Left forelimb (tissue), 1 donor: Measurements from ENCODE around the gene TENM3.
"Not testable (repeated sequence)": the region's sequence is repeated elsewhere in the genome, so short reads cannot be mapped to it uniquely, and the experiment has no call there.

Experiments
- DNase-seq: peaks from one replicate; pipeline ENCODE4 v3.0.0-alpha.2; 2018; ENCODE audit warnings: low spot score

Gene TENM3

DNA sequence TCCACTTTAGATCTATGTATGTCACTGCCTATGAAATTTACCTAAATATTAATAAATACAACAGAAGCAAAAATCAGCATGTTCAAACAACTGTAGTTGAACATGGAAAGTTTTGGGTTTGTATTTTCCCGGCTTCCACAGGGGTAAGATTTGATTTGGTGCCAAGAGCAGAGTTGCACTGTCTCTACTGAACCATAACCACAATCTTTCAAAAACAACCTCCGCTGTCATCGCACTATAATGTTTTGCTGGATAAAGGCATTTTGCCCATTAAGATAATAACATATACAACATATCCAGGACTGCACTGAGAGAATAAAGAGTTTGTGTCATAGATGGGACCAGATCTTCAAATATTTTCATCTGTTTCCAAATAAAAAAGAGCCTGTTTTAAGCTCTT, 94.9 kb downstream of the TENM3 start:
- DNase-seq = no peak

DNA sequence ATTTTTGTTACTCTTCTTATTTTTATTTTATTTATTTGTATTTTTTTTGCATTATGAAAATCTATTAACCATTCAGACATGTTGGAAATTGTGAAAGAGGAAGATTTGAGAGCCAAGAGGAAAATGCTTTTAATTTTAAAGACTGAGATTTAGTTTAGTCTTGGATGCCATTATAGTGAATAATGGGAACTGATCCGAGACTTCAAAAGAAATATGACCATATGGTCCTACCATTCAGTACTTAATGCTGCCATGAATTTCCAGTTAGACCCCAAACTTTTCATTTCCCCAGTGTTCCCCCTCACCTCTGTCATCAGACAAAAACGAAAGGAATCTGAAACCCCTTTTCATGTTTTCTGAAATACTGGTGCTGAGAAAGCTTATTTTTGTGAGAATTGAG, 95.5 kb downstream of the TENM3 start:
- DNase-seq = no peak

DNA sequence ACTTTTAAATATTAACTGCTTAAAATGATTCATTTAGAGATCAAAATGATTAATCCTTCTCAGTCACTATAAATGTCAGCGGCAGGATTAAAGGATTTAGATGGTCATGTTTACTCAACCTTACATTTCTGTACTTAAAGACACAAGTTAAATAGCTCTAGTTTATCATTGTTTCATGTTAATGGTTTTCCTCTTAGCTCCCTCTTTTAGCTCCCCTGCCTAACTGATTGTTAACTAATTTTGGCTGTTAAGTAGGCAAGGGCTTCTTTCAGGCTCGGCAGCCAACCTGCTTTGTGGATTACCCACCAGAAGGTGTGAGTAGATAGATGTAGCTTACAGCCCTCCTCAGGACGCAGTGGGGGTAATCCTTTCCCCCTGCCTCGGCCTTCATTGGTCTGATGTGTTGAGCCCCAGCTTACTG, 96.0 kb downstream of the TENM3 start:
- no peak for DNase-seq

DNA sequence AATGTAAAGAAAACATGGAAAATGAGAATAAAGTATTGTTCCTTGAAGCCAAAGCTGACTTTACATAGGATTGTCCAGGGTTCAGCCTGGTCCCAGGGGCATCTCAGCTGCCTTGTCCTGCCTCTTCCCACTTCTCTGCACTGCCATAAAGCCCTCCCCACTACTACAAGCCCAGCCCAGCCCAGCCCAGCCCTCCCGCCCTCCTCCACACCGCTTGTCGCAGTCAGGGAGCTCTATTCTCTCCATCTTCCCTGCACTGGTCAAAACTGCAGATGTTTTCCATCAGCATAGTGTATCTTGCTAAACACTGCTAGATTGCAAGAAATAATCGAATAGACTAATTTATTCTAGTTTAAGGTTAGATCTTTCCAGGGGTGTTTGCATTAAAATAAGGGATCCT, 100.3 kb downstream of the TENM3 start:
- no peak for DNase-seq

- no peak for DNase-seq
These were observed 101.8 kb downstream of the TENM3 start for GRCh38 chr4:182344968-182345367.

DNA sequence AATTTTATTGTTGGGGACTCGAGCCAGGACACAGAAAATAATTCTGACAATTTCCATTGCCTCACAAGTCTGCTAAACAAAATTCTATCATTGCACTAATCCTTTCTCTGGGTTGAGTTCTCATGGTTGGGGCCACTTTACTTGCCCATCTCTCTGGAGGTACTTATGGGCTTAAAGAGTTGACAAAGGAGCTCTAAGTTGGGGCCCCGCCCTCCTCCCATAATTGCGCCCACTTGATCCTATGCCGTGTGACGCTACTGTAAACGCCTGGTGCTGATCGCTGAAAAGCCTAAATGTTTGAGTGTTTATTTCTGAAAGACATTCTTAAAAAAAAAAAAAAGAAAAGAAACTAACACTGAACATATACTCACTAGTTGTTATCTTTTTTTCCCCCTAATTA, 103.0 kb downstream of the TENM3 start:
- DNase-seq = no peak

- DNase-seq = no peak
These were observed 103.6 kb downstream of the TENM3 start for GRCh38 chr4:182346675-182347375.

- DNase-seq = no peak
These were observed 105.7 kb downstream of the TENM3 start for GRCh38 chr4:182348779-182349326.

- no peak for DNase-seq
These were observed 106.8 kb downstream of the TENM3 start for GRCh38 chr4:182350041-182350440.

GRCh38 chr4:182351485-182351884, 108.3 kb downstream of the TENM3 start:
- no peak for DNase-seq

- DNase-seq = no peak
These were observed 110.9 kb downstream of the TENM3 start for GRCh38 chr4:182354106-182354505.

DNA sequence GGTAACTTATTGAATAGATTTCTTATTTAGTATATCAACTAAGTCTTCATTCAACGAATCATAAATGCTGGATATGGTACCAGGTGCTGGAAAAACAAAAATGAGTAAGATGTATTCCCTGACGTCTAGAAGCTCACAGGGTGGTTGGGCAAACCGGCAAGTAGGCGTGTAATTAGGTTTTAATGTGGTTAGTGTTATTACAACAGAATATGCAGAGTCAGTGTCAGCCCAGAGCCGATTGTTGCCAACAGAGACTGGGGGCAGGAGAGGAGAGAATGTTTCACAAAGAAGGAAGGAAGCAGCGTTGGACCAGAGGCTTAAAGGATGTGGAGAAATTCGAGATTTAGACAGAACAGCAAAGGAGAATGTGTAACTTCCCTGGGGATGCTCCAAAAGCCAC, 111.7 kb downstream of the TENM3 start:
- DNase-seq = no peak

DNA sequence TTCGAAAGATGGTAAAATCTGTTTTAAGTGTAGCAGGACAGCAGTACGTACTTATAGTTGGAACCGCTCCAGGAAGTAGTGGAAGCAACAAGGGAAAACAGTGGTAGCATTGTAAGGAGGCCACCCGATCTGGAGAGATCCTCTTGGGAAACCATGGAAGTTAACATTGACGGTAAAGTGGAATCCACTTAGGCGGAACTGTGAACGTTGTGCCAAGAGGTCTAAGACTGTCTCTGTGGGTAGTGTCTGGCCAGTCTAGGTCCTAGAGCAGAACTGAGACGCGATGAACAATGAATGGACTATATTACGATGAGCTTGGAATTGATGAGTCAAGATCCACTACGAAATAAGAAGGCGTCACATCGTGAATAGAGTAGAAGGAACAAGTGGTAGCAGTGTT, 124.0 kb downstream of the TENM3 start:
- no peak for DNase-seq

- DNase-seq = no peak
These were observed 126.0 kb downstream of the TENM3 start for GRCh38 chr4:182369211-182369610.

DNA sequence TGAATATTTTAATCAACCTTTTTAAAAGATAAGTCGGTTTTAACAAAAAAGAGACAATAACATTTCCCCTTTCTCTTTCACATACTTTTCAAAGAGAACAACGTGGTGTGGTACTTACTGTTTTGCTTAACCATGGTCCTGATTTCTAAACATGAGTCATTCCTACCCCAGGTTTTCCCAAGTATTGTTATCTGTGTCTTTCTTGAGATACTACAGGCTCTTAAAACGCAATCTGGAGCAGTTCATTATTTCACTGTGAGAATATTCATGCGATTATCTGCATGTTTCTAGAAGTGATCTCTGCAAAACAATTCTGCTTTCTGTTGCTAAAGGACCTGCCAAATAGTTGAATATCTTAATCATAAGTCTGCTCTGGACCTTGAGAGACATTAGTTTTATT, 127.3 kb downstream of the TENM3 start:
- DNase-seq = no peak

DNA sequence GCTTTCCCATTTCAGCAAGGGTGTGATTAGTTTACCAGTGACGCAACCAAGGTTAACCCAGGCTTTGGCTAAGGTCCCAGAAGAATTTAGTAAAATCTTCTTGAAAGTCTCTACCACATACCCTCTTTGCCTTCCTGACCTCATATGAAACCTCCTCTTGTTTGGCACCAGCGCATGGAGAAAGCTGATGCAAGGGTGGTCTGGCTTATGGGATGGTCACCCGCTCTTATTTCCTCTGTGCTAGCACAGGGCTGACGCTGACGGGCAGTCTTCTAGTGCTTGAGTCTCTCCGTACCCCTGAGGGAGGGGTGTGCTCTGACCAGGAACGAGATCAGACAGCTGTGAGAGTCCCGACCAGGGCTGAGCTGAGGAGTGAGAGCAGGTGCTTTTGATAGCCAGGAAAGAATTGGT, 137.6 kb downstream of the TENM3 start:
- DNase-seq = no peak

GRCh38 chr4:182382941-182383340, 139.7 kb downstream of the TENM3 start:
- DNase-seq = no peak

GRCh38 chr4:182384631-182385091, 141.5 kb downstream of the TENM3 start:
- DNase-seq = no peak

DNA sequence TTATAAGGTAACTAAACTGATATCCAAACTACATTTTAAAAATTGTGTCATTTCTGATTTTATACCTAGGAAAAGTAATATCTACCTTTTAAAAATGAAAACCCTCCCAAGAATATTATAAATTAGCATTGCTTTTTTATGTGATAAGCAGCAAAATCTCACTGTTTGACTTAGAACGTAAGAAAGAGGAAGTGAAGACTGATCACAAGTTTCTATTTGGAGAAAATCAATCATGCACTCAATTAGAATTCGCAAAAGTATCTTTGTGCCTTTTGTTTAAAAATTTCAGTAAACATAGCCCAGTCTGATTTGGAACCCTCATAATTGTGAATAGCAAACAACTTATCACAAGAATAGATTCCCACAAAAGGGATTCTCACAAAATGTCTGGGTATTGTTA, 142.7 kb downstream of the TENM3 start:
- no peak for DNase-seq

- DNase-seq = not testable (repeated sequence)
These were observed 143.4 kb downstream of the TENM3 start for GRCh38 chr4:182386576-182386975.

- no peak for DNase-seq
These were observed 148.0 kb downstream of the TENM3 start for GRCh38 chr4:182391111-182391684.

DNA sequence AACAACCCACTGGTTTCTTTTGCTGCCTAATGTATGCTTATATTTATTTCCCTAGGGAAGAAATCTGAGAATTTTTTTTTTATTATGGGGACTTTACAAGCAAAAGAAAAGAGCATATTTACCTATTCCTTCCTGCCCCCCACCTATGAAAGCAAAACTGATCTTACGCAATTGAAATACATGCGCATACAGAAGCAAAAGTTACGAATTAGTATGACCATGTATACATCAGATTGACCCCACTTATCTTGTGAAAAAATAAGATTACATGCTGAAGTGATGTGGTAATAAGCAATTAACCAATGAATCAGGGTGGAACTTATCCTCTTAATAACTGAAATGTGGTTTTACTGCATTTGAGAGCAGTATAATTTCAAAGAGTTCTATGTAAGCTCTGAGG, 151.0 kb downstream of the TENM3 start:
- no peak for DNase-seq

- DNase-seq = no peak
These were observed 156.9 kb downstream of the TENM3 start for GRCh38 chr4:182400081-182400480.

DNA sequence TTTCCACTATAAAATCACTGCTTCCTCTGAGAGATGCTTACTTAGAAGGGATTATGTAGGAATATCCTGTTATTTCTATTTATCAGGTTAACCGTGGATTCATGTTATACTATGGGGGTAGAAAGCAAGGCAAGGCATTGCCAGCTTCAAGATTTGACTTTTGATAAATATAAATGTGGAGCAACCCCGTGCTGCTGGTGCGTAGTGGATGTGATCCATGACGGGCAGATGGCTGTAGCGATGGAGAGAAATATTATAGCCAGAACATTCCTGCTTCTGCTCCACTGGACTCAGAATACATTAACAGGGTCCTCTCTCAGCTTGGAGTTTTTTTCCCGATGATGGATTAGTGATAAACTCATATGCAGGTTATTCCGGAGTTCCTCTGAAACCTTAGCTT, 157.6 kb downstream of the TENM3 start:
- no peak for DNase-seq
